Mesothelial cell of epicardium (in vitro differentiated cells): Measurements from ENCODE around the gene KLHL11. TPM values are rescaled to one million over a fixed set of nuclear protein-coding genes. Genes with fewer than 3 reads are reported as not detected.
A peak's percentile ranks its signal among the peaks of the same experiment; 100 is the strongest.

ENCODE experiments used
- DNase-seq, 2 experiments: peaks; one replicate each; pipeline ENCODE4 v3.0.0; 2021; ENCODE audit warnings: low spot score in 2 of 2; ENCODE audit not compliant: unreplicated experiment in 2 of 2
- H3K27ac Mint-ChIP-seq: 2 replicates; pipeline ENCODE4 v1.8.0; 2021; ENCODE audit warnings: mixed read lengths
- H3K27me3 Mint-ChIP-seq: 2 replicates; pipeline ENCODE4 v1.8.0; 2021; ENCODE audit warnings: low read depth, mixed read lengths
- H3K36me3 Mint-ChIP-seq: 2 replicates; pipeline ENCODE4 v1.8.0; 2021; ENCODE audit warnings: mixed read lengths
- H3K4me1 Mint-ChIP-seq: 2 replicates; pipeline ENCODE4 v1.8.0; 2021; ENCODE audit warnings: mixed read lengths
- H3K4me3 Mint-ChIP-seq: 2 replicates; pipeline ENCODE4 v1.8.0; 2021; ENCODE audit warnings: mild to moderate bottlenecking, moderate library complexity, mixed read lengths
- H3K9me3 Mint-ChIP-seq: 2 replicates; pipeline ENCODE4 v1.8.0; 2021; ENCODE audit warnings: mixed read lengths
- total RNA-seq: library from RNA; stranded (reverse); gene quantifications from 3 replicates; pipeline ENCODE4 v1.2.1, GENCODE V29; 2021
- TF ChIP-seq, protein P1 (sequence below): fragments of 200-600 bp; sonication (generic); IDR thresholded peaks from one replicate; pipeline ENCODE4 v1.5.0; 2021; ENCODE audit warnings: antibody characterized with exemption; ENCODE audit not compliant: unreplicated experiment

Gene KLHL11
- total RNA-seq, 1 donor from 2014 or later, result 21.9 TPM

GRCh38 chr17:41905172-41905571 is 39.9 kb upstream of the KLHL11 start:
- H3K4me3 Mint-ChIP-seq, result no peak overlapping the region
- H3K4me1 Mint-ChIP-seq, result peaks cover 8% of the 10 kb centered on the region
- no peak overlapping the region for H3K27ac Mint-ChIP-seq
- no peaks in the 10 kb centered on the region for H3K9me3 Mint-ChIP-seq
- no peaks in the 10 kb centered on the region for H3K27me3 Mint-ChIP-seq
- no peak for DNase-seq
- TF ChIP-seq, protein P1, sequence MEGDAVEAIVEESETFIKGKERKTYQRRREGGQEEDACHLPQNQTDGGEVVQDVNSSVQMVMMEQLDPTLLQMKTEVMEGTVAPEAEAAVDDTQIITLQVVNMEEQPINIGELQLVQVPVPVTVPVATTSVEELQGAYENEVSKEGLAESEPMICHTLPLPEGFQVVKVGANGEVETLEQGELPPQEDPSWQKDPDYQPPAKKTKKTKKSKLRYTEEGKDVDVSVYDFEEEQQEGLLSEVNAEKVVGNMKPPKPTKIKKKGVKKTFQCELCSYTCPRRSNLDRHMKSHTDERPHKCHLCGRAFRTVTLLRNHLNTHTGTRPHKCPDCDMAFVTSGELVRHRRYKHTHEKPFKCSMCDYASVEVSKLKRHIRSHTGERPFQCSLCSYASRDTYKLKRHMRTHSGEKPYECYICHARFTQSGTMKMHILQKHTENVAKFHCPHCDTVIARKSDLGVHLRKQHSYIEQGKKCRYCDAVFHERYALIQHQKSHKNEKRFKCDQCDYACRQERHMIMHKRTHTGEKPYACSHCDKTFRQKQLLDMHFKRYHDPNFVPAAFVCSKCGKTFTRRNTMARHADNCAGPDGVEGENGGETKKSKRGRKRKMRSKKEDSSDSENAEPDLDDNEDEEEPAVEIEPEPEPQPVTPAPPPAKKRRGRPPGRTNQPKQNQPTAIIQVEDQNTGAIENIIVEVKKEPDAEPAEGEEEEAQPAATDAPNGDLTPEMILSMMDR, result no peak
- peaks cover 53% of the 10 kb centered on the region for H3K36me3 Mint-ChIP-seq

DNA sequence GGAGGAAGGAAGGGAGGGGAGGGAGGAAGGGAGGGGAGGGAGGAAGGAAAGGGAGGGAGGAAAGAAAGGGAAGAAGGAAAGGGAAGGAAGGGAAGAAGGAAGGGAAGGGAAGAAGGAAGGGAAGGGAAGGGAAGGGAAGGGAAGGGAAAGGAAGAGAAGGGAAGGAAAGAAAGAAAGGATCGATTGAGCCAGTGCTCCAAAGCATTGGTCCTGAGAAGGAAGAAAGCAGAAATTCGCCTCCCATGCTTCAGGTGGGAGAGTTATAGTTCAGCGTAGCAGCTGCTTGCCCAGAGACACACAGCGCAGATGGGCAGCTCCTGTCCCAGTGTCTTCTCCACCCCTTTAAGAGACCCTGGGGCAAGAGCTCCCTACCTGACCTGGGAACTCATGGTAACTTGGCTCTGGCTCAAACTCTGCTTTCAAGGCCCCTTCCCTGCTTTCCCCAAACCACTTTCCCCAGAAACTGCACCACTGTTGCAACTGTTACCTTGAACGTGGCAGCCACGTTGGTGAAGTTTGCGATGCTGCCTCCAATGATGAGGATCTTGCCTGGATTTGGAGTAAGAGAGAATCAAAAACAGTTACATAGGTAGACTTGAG is 39.1 kb upstream of the KLHL11 start:
- H3K36me3 Mint-ChIP-seq, result peaks cover 44% of the 10 kb centered on the region
- no peak overlapping the region for H3K4me3 Mint-ChIP-seq
- no peak for DNase-seq
- no peaks in the 10 kb centered on the region for H3K27me3 Mint-ChIP-seq
- TF ChIP-seq, protein P1, result no peak
- H3K9me3 Mint-ChIP-seq, result no peaks in the 10 kb centered on the region
- no peak overlapping the region for H3K27ac Mint-ChIP-seq
- peaks cover 8% of the 10 kb centered on the region for H3K4me1 Mint-ChIP-seq

DNA sequence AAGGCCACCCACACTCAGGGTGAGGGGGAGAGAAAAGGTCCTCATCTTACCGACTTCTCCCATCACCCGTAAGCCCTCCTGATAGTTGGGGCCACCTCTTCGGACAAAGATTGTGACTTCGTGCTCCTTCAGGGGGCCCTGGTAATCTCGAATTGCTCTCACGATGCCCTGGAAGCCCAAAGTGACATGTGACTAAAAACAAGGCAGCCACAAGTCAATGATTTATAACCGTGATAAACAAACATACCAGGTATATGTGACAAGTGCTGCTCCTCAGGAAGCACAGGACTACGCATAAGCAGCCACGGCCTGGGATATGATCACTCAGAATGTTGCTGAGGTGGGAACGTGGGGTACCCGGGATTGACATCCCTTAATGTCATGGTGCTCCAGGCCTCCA is 36.4 kb upstream of the KLHL11 start:
- Mint-ChIP-seq H3K4me3 (no peak overlapping the region), H3K27me3 (no peaks in the 10 kb centered on the region), H3K27ac (no peak overlapping the region), H3K4me1 (peaks cover under 1% of the 10 kb centered on the region), H3K36me3 (peaks cover 47% of the 10 kb centered on the region), H3K9me3 (no peaks in the 10 kb centered on the region)
- TF ChIP-seq, protein P1, result no peak
- DNase-seq, result no peak

DNA sequence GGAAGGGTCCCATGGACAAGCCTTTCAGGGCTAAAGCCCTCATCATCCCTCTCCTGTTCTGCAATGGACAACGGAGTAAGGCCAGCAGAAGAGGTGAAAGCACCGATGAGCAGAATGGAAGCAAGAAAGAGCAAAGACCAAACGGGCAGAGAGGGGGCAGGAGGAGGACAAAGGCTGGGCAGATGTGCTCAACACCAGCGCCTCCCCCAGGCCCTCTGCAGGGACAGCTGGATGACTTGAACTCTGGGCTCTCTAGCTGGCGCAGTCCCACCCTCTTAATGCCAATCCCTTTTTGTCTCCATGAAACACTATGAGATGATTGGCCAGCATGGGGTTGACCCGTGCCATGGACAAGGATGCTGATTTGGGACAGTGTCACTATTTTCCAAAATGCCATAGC is 31.5 kb upstream of the KLHL11 start:
- Mint-ChIP-seq H3K4me1 (peaks cover 15% of the 10 kb centered on the region), H3K27me3 (no peaks in the 10 kb centered on the region), H3K27ac (no peak overlapping the region), H3K36me3 (peaks cover 54% of the 10 kb centered on the region), H3K4me3 (no peak overlapping the region), H3K9me3 (no peaks in the 10 kb centered on the region)
- DNase-seq, result no peak
- TF ChIP-seq, protein P1, result no peak

- TF ChIP-seq, protein P1, result no peak
- Mint-ChIP-seq H3K4me3 (no peak overlapping the region), H3K27me3 (no peaks in the 10 kb centered on the region), H3K27ac (peak overlapping the region; percentile 90), H3K4me1 (peaks cover 15% of the 10 kb centered on the region), H3K9me3 (no peaks in the 10 kb centered on the region), H3K36me3 (peaks cover 46% of the 10 kb centered on the region)
- DNase-seq, result no peak
Measured at GRCh38 chr17:41895617-41896016, 30.4 kb upstream of the KLHL11 start.
